ENCODE results near the gene NOPCHAP1.

DNA sequence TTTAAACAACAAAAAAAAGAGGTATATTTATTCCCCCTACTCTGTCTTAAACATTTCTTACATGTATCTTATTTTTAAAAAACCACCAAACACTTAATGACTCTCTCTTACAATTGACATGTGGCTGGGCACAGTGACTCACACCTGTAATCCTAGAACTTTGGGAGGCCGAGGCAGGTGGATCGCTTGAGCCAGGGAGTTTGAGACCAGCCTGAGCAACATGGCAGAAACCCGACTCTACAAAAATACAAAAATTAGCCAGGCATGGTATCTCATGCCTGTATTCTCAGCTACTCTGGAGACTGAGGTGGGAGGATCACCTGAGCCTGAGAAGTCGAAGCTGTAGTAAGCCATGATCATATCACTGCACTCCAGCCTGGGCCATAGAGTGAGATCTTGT lies 44.0 kb upstream of the NOPCHAP1 start:
- TF ChIP-seq, protein P1, sequence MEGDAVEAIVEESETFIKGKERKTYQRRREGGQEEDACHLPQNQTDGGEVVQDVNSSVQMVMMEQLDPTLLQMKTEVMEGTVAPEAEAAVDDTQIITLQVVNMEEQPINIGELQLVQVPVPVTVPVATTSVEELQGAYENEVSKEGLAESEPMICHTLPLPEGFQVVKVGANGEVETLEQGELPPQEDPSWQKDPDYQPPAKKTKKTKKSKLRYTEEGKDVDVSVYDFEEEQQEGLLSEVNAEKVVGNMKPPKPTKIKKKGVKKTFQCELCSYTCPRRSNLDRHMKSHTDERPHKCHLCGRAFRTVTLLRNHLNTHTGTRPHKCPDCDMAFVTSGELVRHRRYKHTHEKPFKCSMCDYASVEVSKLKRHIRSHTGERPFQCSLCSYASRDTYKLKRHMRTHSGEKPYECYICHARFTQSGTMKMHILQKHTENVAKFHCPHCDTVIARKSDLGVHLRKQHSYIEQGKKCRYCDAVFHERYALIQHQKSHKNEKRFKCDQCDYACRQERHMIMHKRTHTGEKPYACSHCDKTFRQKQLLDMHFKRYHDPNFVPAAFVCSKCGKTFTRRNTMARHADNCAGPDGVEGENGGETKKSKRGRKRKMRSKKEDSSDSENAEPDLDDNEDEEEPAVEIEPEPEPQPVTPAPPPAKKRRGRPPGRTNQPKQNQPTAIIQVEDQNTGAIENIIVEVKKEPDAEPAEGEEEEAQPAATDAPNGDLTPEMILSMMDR (conservative IDR thresholded peaks at IDR 0.05; ENCODE audit: low read length), result no peak
- no peak for TF ChIP-seq EZH2phosphoT487 (IDR thresholded peaks at IDR 0.05; ENCODE audit: borderline replicate concordance)
